DMS114 treated with DMSO at 0.1 percent for 48 hours (cell line): Measurements from ENCODE around the gene KANK2.
"Not testable (repeated sequence)": the region's sequence is repeated elsewhere in the genome, so short reads cannot be mapped to it uniquely, and the experiment has no call there.

Experiments
- DNase-seq: peaks from one replicate; lab custom pipeline; 2025; ENCODE audit not compliant: unreplicated experiment; lab: John Stamatoyannopoulos, UW

KANK2 gene

GRCh38 chr19:11175920-11176319, 21.4 kb downstream of the KANK2 start:
- no peak for DNase-seq

GRCh38 chr19:11174336-11174735, 23.0 kb downstream of the KANK2 start:
- no peak for DNase-seq

- DNase-seq, result no peak
Measured at GRCh38 chr19:11173516-11174155, 23.7 kb downstream of the KANK2 start.

GRCh38 chr19:11172576-11172975, 24.8 kb downstream of the KANK2 start:
- DNase-seq, result no peak

GRCh38 chr19:11171144-11171543, 26.2 kb downstream of the KANK2 start:
- DNase-seq, result no peak

GRCh38 chr19:11169896-11170678, 27.3 kb downstream of the KANK2 start:
- DNase-seq, result no peak

GRCh38 chr19:11168568-11168967, 28.8 kb downstream of the KANK2 start:
- DNase-seq, result no peak

- DNase-seq, result no peak
Measured at GRCh38 chr19:11166281-11167142, 30.8 kb downstream of the KANK2 start.

- DNase-seq, result no peak
Measured at GRCh38 chr19:11165486-11166030, 31.8 kb downstream of the KANK2 start.

GRCh38 chr19:11164879-11165406, 32.4 kb downstream of the KANK2 start:
- DNase-seq, result no peak

GRCh38 chr19:11164296-11164695, 33.0 kb downstream of the KANK2 start:
- DNase-seq, result no peak

- not testable (repeated sequence) for DNase-seq
Measured at GRCh38 chr19:11160440-11160768, 36.9 kb downstream of the KANK2 start.

- DNase-seq, result no peak
Measured at GRCh38 chr19:11159598-11160439, 37.5 kb downstream of the KANK2 start.

- DNase-seq, result peak; percentile 90
Measured at GRCh38 chr19:11155373-11156120, 41.8 kb downstream of the KANK2 start, which contains the start of gene SPC24. SPC24 (minus strand) TSS chr19:11155782; CDS start chr19:11155776, 6 bp downstream.

GRCh38 chr19:11154683-11155047, 42.7 kb downstream of the KANK2 start:
- DNase-seq, result no peak

GRCh38 chr19:11152318-11153062, 44.9 kb downstream of the KANK2 start:
- no peak for DNase-seq

- DNase-seq, result no peak
Measured at GRCh38 chr19:11151181-11151580, 46.2 kb downstream of the KANK2 start.

- DNase-seq, result no peak
Measured at GRCh38 chr19:11148001-11148400, 49.3 kb downstream of the KANK2 start.

- DNase-seq, result no peak
Measured at GRCh38 chr19:11145536-11145924, 51.8 kb downstream of the KANK2 start.
